Astrocyte (in vitro differentiated cells and primary cell): Measurements from ENCODE around the gene TRMT44. TPM values are rescaled to one million over a fixed set of nuclear protein-coding genes. Genes with fewer than 3 reads are reported as not detected.

Source experiments
- DNase-seq: peaks from one replicate; pipeline ENCODE4 v3.0.0-alpha.2; 2010; ENCODE audit warnings: low read depth
- FAIRE-seq: peaks from 2 replicates; lab custom pipeline; 2011; peaks lifted over from hg19 to GRCh38; lab: Jason Lieb, UNC
- H2AFZ ChIP-seq: 2 replicates; pipeline ENCODE4 v1.6.0; 2012; ENCODE audit warnings: low read depth, low read length, inconsistent platforms
- H3K27ac ChIP-seq: 2 replicates; pipeline ENCODE4 v1.5.1; 2011; ENCODE audit warnings: low read depth, low read length, inconsistent platforms
- H3K27me3 ChIP-seq: 2 replicates; pipeline ENCODE4 v1.6.0; 2011; ENCODE audit warnings: low read length, inconsistent platforms; ENCODE audit not compliant: insufficient read depth
- H3K36me3 ChIP-seq: 2 replicates; pipeline ENCODE4 v1.5.1; 2011; ENCODE audit warnings: low read length, inconsistent platforms; ENCODE audit not compliant: insufficient read depth
- H3K4me1 ChIP-seq: 2 replicates; pipeline ENCODE4 v1.5.1; 2011; ENCODE audit warnings: low read length, inconsistent platforms; ENCODE audit not compliant: insufficient read depth
- H3K4me2 ChIP-seq: 2 replicates; pipeline ENCODE4 v1.6.0; 2012; ENCODE audit warnings: low read length, inconsistent platforms
- H3K4me3 ChIP-seq: 2 replicates; pipeline ENCODE4 v1.5.1; 2011; ENCODE audit warnings: low read depth, mild to moderate bottlenecking, low read length, inconsistent platforms; ENCODE audit not compliant: insufficient read depth
- H3K79me2 ChIP-seq: 2 replicates; pipeline ENCODE4 v1.6.0; 2012; ENCODE audit warnings: mild to moderate bottlenecking, low read length, inconsistent platforms; ENCODE audit not compliant: insufficient read depth
- H3K9ac ChIP-seq: 2 replicates; pipeline ENCODE4 v1.6.0; 2012; ENCODE audit warnings: mild to moderate bottlenecking, low read length, inconsistent platforms
- H3K9me3 ChIP-seq: 2 replicates; pipeline ENCODE4 v1.5.1; 2012; ENCODE audit warnings: low read depth, mild to moderate bottlenecking, low read length, inconsistent platforms; ENCODE audit not compliant: insufficient read depth
- H4K20me1 ChIP-seq: 2 replicates; pipeline ENCODE4 v1.6.0; 2012; ENCODE audit warnings: low read length, inconsistent platforms; ENCODE audit not compliant: insufficient read depth
- H3K27ac Mint-ChIP-seq: one replicate; pipeline ENCODE4 v1.8.0; 2021; ENCODE audit warnings: mild to moderate bottlenecking, mixed read lengths; ENCODE audit not compliant: unreplicated experiment
- H3K27me3 Mint-ChIP-seq: one replicate; pipeline ENCODE4 v1.8.0; 2021; ENCODE audit warnings: low read depth, mixed read lengths; ENCODE audit not compliant: unreplicated experiment
- H3K36me3 Mint-ChIP-seq: one replicate; pipeline ENCODE4 v1.8.0; 2021; ENCODE audit warnings: low read depth, mixed read lengths; ENCODE audit not compliant: unreplicated experiment
- H3K4me1 Mint-ChIP-seq: one replicate; pipeline ENCODE4 v1.8.0; 2021; ENCODE audit warnings: low read depth, mixed read lengths; ENCODE audit not compliant: unreplicated experiment
- H3K4me3 Mint-ChIP-seq: one replicate; pipeline ENCODE4 v1.8.0; 2021; ENCODE audit warnings: mild to moderate bottlenecking, moderate library complexity, mixed read lengths; ENCODE audit not compliant: unreplicated experiment
- H3K9me3 Mint-ChIP-seq: one replicate; pipeline ENCODE4 v1.8.0; 2021; ENCODE audit warnings: mild to moderate bottlenecking, mixed read lengths; ENCODE audit not compliant: unreplicated experiment
- EZH2 ChIP-seq: IDR thresholded peaks from 2 replicates; pipeline ENCODE4 v1.6.1; 2012; ENCODE audit warnings: mild to moderate bottlenecking, low read length, inconsistent platforms; ENCODE audit not compliant: insufficient read depth
- total RNA-seq: library from RNA; stranded (reverse); gene quantifications from 2 replicates; pipeline ENCODE4 v1.2.1, GENCODE V29; 2021
- TF ChIP-seq, protein P1 (sequence below): IDR thresholded peaks from 2 replicates; pipeline ENCODE4 v1.5.1; 2011; ENCODE audit warnings: low read depth, mild to moderate bottlenecking, inconsistent platforms, low read length, moderate library complexity; ENCODE audit not compliant: insufficient read depth

The TRMT44 gene
- total RNA-seq, 1 donor from 2014 or later = 18.0 TPM

DNA sequence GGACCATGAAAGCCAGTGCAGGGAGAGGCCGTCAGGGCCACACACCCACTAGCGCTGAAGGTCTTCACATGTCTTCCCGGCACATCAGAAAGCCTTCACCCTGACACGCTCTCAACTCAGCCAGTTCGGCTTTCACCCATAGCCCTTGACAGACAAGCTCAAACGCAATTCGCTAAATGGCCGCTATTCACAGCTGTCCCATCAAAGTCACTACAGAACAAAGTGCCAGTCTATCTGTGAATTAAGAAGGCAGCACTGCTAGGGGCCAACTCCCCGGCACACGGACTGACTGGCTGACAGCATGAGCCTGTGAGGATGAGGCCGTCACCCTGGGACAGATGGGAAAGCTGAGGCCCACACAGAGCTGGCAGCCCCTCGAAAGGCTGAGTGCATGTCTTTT, 45.8 kb upstream of the TRMT44 start:
- H2AFZ ChIP-seq = no peak overlapping the region
- Mint-ChIP-seq H3K4me1 (peaks cover 29% of the 10 kb centered on the region), H3K36me3 (peaks cover 26% of the 10 kb centered on the region), H3K27me3 (no peaks in the 10 kb centered on the region), H3K4me3 (no peak overlapping the region), H3K9me3 (no peaks in the 10 kb centered on the region), H3K27ac (peak overlapping the region; percentile 47)
- no peak overlapping the region for H3K9ac ChIP-seq
- no peaks in the 10 kb centered on the region for H3K27me3 ChIP-seq
- no peak for FAIRE-seq
- no peaks in the 10 kb centered on the region for H3K9me3 ChIP-seq
- H3K4me3 ChIP-seq = no peak overlapping the region
- H3K4me1 ChIP-seq = peaks cover 35% of the 10 kb centered on the region
- H4K20me1 ChIP-seq = peaks cover 54% of the 10 kb centered on the region
- no peak overlapping the region for H3K27ac ChIP-seq
- peak overlapping the region; percentile 71 for H3K4me2 ChIP-seq
- no peak for TF ChIP-seq EZH2
- TF ChIP-seq, protein P1, sequence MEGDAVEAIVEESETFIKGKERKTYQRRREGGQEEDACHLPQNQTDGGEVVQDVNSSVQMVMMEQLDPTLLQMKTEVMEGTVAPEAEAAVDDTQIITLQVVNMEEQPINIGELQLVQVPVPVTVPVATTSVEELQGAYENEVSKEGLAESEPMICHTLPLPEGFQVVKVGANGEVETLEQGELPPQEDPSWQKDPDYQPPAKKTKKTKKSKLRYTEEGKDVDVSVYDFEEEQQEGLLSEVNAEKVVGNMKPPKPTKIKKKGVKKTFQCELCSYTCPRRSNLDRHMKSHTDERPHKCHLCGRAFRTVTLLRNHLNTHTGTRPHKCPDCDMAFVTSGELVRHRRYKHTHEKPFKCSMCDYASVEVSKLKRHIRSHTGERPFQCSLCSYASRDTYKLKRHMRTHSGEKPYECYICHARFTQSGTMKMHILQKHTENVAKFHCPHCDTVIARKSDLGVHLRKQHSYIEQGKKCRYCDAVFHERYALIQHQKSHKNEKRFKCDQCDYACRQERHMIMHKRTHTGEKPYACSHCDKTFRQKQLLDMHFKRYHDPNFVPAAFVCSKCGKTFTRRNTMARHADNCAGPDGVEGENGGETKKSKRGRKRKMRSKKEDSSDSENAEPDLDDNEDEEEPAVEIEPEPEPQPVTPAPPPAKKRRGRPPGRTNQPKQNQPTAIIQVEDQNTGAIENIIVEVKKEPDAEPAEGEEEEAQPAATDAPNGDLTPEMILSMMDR = no peak
- no peaks in the 10 kb centered on the region for H3K79me2 ChIP-seq
- H3K36me3 ChIP-seq = peaks cover 2% of the 10 kb centered on the region
- no peak for DNase-seq

DNA sequence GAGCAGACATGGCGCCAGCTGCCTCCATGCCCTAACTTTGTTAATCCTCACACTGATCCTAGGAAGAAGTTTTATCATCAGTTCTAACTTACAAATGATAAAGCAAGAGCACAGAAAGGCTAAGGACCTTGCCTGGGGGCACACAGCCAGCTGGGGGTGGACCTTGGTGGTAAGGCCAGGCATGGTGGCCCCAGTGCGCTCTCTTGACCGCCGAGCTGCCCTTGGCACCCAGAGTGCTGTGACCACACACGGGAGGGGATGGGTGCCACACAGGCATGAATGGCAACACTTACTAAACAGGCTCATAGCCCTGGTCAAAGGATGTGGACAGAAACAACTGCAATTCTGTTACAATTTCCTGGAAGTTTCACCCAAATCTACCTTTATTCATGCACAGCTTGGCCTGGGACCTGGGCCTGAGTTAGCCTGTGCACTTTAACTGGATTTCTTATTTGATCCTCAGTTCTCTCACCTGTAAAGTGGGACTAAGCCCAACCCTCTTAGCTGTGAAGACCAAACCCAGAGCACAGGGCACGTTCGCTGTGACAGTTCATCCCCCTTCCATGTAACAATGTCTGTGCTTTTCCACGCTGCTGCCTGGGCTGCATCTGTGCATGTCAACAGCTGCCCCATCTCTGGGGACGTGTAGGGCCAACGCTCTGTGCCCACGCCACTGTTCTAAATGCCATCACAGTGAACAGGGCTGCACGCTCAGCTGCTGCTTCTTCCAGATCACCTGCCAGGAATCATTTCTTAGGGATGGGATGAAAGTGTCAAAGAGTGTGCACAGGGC, 44.9 kb upstream of the TRMT44 start:
- H3K4me3 Mint-ChIP-seq = peak overlapping the region; percentile 50
- H3K27ac ChIP-seq = no peak overlapping the region
- peaks cover 26% of the 10 kb centered on the region for H3K36me3 Mint-ChIP-seq
- peaks cover 29% of the 10 kb centered on the region for H3K4me1 Mint-ChIP-seq
- no peak overlapping the region for H3K27ac Mint-ChIP-seq
- H3K4me2 ChIP-seq = no peak overlapping the region
- no peaks in the 10 kb centered on the region for H3K27me3 Mint-ChIP-seq
- H3K9ac ChIP-seq = no peak overlapping the region
- no peaks in the 10 kb centered on the region for H3K9me3 Mint-ChIP-seq
- H3K79me2 ChIP-seq = no peaks in the 10 kb centered on the region
- peaks cover 35% of the 10 kb centered on the region for H3K4me1 ChIP-seq
- H3K27me3 ChIP-seq = no peaks in the 10 kb centered on the region
- H4K20me1 ChIP-seq = peaks cover 55% of the 10 kb centered on the region
- TF ChIP-seq, protein P1 = no peak
- no peak for TF ChIP-seq EZH2
- peaks cover 2% of the 10 kb centered on the region for H3K36me3 ChIP-seq
- FAIRE-seq (no peak), DNase-seq (no peak)
- no peaks in the 10 kb centered on the region for H3K9me3 ChIP-seq
- no peak overlapping the region for H2AFZ ChIP-seq
- H3K4me3 ChIP-seq = no peak overlapping the region
